RWPE2 (cell line): ENCODE measurements around the gene BPNT1.

Experiments used
- ATAC-seq: fragments of 200-7000 bp; cut with Tn5 transposase; 3 replicates; pipeline ENCODE4 v1.9.1; 2021; ENCODE audit warnings: low read depth
- DNase-seq: peaks from one replicate; pipeline ENCODE4 v3.0.0-alpha.2; 2020; ENCODE audit warnings: low spot score
- H3K27ac ChIP-seq: fragments of 450-650 bp; 2 replicates; pipeline ENCODE4 v1.5.1; 2017; ENCODE audit warnings: mild to moderate bottlenecking; ENCODE audit not compliant: poor library complexity, severe bottlenecking
- H3K27me3 ChIP-seq: fragments of 250-450 bp; sonication (Bioruptor Pico); 2 replicates; pipeline ENCODE4 v1.5.1; 2021; ENCODE audit warnings: mild to moderate bottlenecking, moderate library complexity; ENCODE audit not compliant: insufficient read depth, poor library complexity, severe bottlenecking
- H3K36me3 ChIP-seq: fragments of 250-450 bp; sonication (Bioruptor Pico); 2 replicates; pipeline ENCODE4 v1.5.1; 2020; ENCODE audit warnings: low read depth, mild to moderate bottlenecking, moderate library complexity
- H3K4me1 ChIP-seq: fragments of 250-450 bp; sonication (Bioruptor Pico); 2 replicates; pipeline ENCODE4 v1.5.1; 2021; ENCODE audit warnings: mild to moderate bottlenecking, moderate library complexity; ENCODE audit not compliant: insufficient read depth, poor library complexity, severe bottlenecking
- H3K4me3 ChIP-seq: fragments of 250-450 bp; sonication (Bioruptor Pico); 2 replicates; pipeline ENCODE4 v1.5.1; 2021; ENCODE audit warnings: mild to moderate bottlenecking, moderate library complexity; ENCODE audit not compliant: severe bottlenecking
- H3K9me3 ChIP-seq: fragments of 250-450 bp; sonication (Bioruptor Pico); 2 replicates; pipeline ENCODE4 v1.5.1; 2021; ENCODE audit warnings: mild to moderate bottlenecking, moderate library complexity; ENCODE audit not compliant: severe bottlenecking
- CTCF ChIP-seq: fragments of 450-650 bp; IDR thresholded peaks from one replicate; pipeline ENCODE4 v1.5.1; 2017; ENCODE audit warnings: mild to moderate bottlenecking, moderate library complexity; ENCODE audit not compliant: poor library complexity, severe bottlenecking

The BPNT1 gene

GRCh38 chr1:220127076-220127475 is 37.5 kb upstream of the BPNT1 start:
- no peaks in the 10 kb centered on the region for H3K9me3 ChIP-seq
- no peak overlapping the region for H3K4me3 ChIP-seq
- DNase-seq = no peak
- H3K27me3 ChIP-seq = no peaks in the 10 kb centered on the region
- H3K27ac ChIP-seq = no peak overlapping the region
- no peaks in the 10 kb centered on the region for H3K4me1 ChIP-seq
- ATAC-seq = no peak
- TF ChIP-seq CTCF = no peak
- H3K36me3 ChIP-seq = peaks cover 6% of the 10 kb centered on the region

DNA sequence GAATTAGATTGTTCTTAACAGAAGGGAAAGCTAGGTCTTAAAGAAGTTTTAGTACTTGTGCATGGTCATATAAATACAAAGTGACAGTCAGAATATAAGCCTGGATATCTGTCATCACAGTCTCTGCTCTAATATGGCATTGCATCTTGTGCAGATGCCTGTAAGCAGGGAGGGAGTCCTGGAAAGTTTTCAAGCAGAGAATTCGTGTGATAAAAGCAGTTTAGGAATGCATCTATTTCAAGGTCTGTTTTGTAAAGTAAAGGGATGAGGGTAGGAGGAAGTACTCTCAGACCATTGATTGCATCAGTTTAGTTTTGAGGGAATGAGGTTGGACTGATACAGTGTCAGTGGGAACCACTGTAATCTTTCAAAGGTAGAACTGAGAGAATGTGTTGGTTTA is 35.0 kb upstream of the BPNT1 start:
- DNase-seq = no peak
- Histone ChIP-seq H3K27ac (no peak overlapping the region), H3K36me3 (peaks cover 6% of the 10 kb centered on the region)

DNA sequence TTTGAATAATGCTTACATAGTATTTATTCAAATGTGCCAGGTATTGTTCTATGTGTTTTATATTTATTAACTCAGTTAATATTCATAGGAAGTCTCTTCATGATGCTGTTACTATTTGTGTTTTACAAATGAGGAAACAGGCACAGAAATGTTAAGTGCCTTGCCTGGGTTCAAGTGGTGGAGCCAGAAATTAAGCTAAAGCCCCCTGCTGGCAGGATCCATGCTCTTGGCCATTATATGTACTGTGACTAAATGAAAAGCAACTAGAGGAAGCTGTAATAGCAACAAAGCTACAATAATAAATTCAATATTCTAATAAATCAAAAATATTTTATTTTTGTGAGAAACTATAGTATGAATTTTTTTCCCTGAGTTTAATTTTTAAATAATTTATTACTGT is 34.3 kb upstream of the BPNT1 start:
- no peak for DNase-seq
- H3K36me3 ChIP-seq = peaks cover 6% of the 10 kb centered on the region; the same call in 1 of the 2 replicates
- H3K4me3 ChIP-seq = no peak overlapping the region
- H3K4me1 ChIP-seq = no peaks in the 10 kb centered on the region
- no peaks in the 10 kb centered on the region for H3K27me3 ChIP-seq
- H3K9me3 ChIP-seq = no peaks in the 10 kb centered on the region
- TF ChIP-seq CTCF = peak; percentile 27
- ATAC-seq = no peak
- no peak overlapping the region for H3K27ac ChIP-seq

More for the DNA sequence above, 35.0 kb upstream of the BPNT1 start:
- ATAC-seq = no peak
- no peaks in the 10 kb centered on the region for H3K9me3 ChIP-seq
- H3K4me3 ChIP-seq = no peak overlapping the region
- no peaks in the 10 kb centered on the region for H3K27me3 ChIP-seq
- H3K4me1 ChIP-seq = no peaks in the 10 kb centered on the region
- TF ChIP-seq CTCF = no peak

GRCh38 chr1:220123066-220123465 is 33.5 kb upstream of the BPNT1 start:
- H3K27ac ChIP-seq = no peak overlapping the region
- peaks cover 6% of the 10 kb centered on the region; the same call in 1 of the 2 replicates for H3K36me3 ChIP-seq
- no peaks in the 10 kb centered on the region for H3K4me1 ChIP-seq
- H3K4me3 ChIP-seq = no peak overlapping the region
- TF ChIP-seq CTCF = no peak
- H3K9me3 ChIP-seq = no peaks in the 10 kb centered on the region
- ATAC-seq (no peak), DNase-seq (no peak)
- no peaks in the 10 kb centered on the region for H3K27me3 ChIP-seq

- Histone ChIP-seq H3K27me3 (no peaks in the 10 kb centered on the region), H3K9me3 (no peaks in the 10 kb centered on the region), H3K4me3 (no peak overlapping the region), H3K36me3 (peaks cover 6% of the 10 kb centered on the region; the same call in 1 of the 2 replicates), H3K27ac (no peak overlapping the region), H3K4me1 (no peaks in the 10 kb centered on the region)
- no peak for DNase-seq
- ATAC-seq = no peak
- no peak for TF ChIP-seq CTCF
Observed at GRCh38 chr1:220121791-220122530, 32.4 kb upstream of the BPNT1 start.
